Endothelial cell of umbilical vein (primary cell): Measurements from ENCODE around the gene SNCAIP. TPM values are rescaled to one million over a fixed set of nuclear protein-coding genes. Genes with fewer than 3 reads are reported as not detected.

Source experiments
- BruUV-seq: library from RNA; stranded (reverse); fragments of 400-500 nt; replicated peaks from 2 replicates; lab custom pipeline; 2021; lab: Mats Ljungman, UMichigan
- CTCF ChIA-PET: fragments of 300-600, 350-600 bp; sonication (Branson Sonifier 250); formaldehyde crosslinking; loops from one replicate; lab custom pipeline; 2021; ENCODE audit warnings: antibody characterized with exemption, inconsistent platforms; lab: Charles Lee
- POLR2A ChIA-PET: fragments of 300-600, 350-600 bp; sonication (Branson Sonifier 250); formaldehyde crosslinking; loops from one replicate; lab custom pipeline; 2021; ENCODE audit warnings: antibody characterized with exemption, inconsistent platforms; lab: Charles Lee
- DNase-seq: peaks from one replicate; pipeline ENCODE4 v3.0.0-alpha.2; 2011; ENCODE audit warnings: low read depth, low spot score
- FAIRE-seq: peaks from 2 replicates; lab custom pipeline; 2011; peaks lifted over from hg19 to GRCh38; lab: Jason Lieb, UNC
- H2AFZ ChIP-seq: 2 replicates; pipeline ENCODE4 v1.6.0; 2012; ENCODE audit warnings: low read depth, low read length, control low read depth, inconsistent platforms
- H3K27ac ChIP-seq: 2 replicates; pipeline ENCODE4 v1.5.1; 2011; ENCODE audit warnings: low read depth, mild to moderate bottlenecking, control low read depth, low read length, moderate library complexity; ENCODE audit not compliant: insufficient read depth
- H3K27me3 ChIP-seq, 2 experiments: 2 replicates each; pipeline versions ENCODE4 v1.6.0 to v1.6.1; 2011; ENCODE audit warnings: low read length in 2 of 2, mixed read lengths in 1 of 2; ENCODE audit not compliant: control insufficient read depth in 2 of 2, insufficient read depth in 2 of 2
- H3K36me3 ChIP-seq, 2 experiments: 2 replicates in 1 of 2; 3 replicates in 1 of 2; pipeline ENCODE4 v1.5.1; 2011; ENCODE audit warnings: low read length in 2 of 2, mild to moderate bottlenecking in 1 of 2, moderate library complexity in 1 of 2; ENCODE audit not compliant: control insufficient read depth in 2 of 2, insufficient read depth in 2 of 2; ENCODE audit errors: extremely low read depth in 1 of 2
- H3K4me1 ChIP-seq: 3 replicates; pipeline ENCODE4 v1.5.1; 2011; ENCODE audit warnings: mild to moderate bottlenecking, low read length; ENCODE audit not compliant: control insufficient read depth, insufficient read depth; ENCODE audit errors: extremely low read depth
- H3K4me2 ChIP-seq: 2 replicates; pipeline ENCODE4 v1.6.1; 2011; ENCODE audit warnings: low read length, control low read depth, mixed read lengths; ENCODE audit not compliant: insufficient read depth
- H3K4me3 ChIP-seq, 3 experiments: fragments of 200-600 bp in 1 of 3; sonication (generic), shearing (Covaris generic) in 1 of 3; replicated peaks in 1 of 3; 2 replicates each; pipeline ENCODE4 v1.5.1; 2011 to 2016; ENCODE audit warnings: control low read depth in 3 of 3, low read length in 3 of 3, mild to moderate bottlenecking in 2 of 3, inconsistent platforms in 1 of 3, low read depth in 1 of 3, moderate library complexity in 1 of 3; ENCODE audit not compliant: insufficient read depth in 1 of 3
- H3K79me2 ChIP-seq: 2 replicates; pipeline ENCODE4 v1.6.0; 2012; ENCODE audit warnings: low read length, inconsistent platforms; ENCODE audit not compliant: control insufficient read depth, insufficient read depth
- H3K9ac ChIP-seq: replicated peaks from 2 replicates; pipeline ENCODE3; 2011; ENCODE audit warnings: low read length, control low read depth; ENCODE audit not compliant: insufficient read depth; ENCODE audit errors: extremely low read depth
- H3K9me1 ChIP-seq: replicated peaks from 3 replicates; pipeline ENCODE4 v1.6.0; 2011; ENCODE audit warnings: mild to moderate bottlenecking, low read length; ENCODE audit not compliant: control insufficient read depth, insufficient read depth; ENCODE audit errors: extremely low read depth
- H3K9me3 ChIP-seq: replicated peaks from 2 replicates; pipeline ENCODE4 v1.5.1; 2012; ENCODE audit warnings: low read length, inconsistent platforms; ENCODE audit not compliant: control insufficient read depth, insufficient read depth
- H4K20me1 ChIP-seq: replicated peaks from 2 replicates; pipeline ENCODE3; 2011; ENCODE audit warnings: mild to moderate bottlenecking, low read length; ENCODE audit not compliant: control insufficient read depth, insufficient read depth; ENCODE audit errors: extremely low read depth
- CTCF ChIP-seq, 2 donors: IDR thresholded peaks; 1 replicate in 1 of 2; 2 replicates in 1 of 2; pipeline ENCODE4 v1.5.1; 2011; ENCODE audit warnings: low read length in 2 of 2, mild to moderate bottlenecking in 2 of 2, moderate library complexity in 2 of 2, control low read depth in 1 of 2, inconsistent platforms in 1 of 2, low read depth in 1 of 2; ENCODE audit not compliant: insufficient read depth in 1 of 2; ENCODE audit errors: extremely low read depth in 1 of 2
- EZH2 ChIP-seq: IDR thresholded peaks from 2 replicates; pipeline ENCODE4 v1.6.1; 2012; ENCODE audit warnings: borderline replicate concordance, low read depth, mild to moderate bottlenecking, moderate library complexity, low read length, inconsistent platforms; ENCODE audit not compliant: severe bottlenecking
- FOS ChIP-seq: IDR thresholded peaks from 2 replicates; pipeline ENCODE4 v1.6.1; 2011; ENCODE audit warnings: mild to moderate bottlenecking, low read length, moderate library complexity, borderline replicate concordance; ENCODE audit not compliant: insufficient read depth
- JUN ChIP-seq: IDR thresholded peaks from 2 replicates; pipeline ENCODE4 v1.6.1; 2011; ENCODE audit warnings: borderline replicate concordance, low read depth; ENCODE audit not compliant: insufficient read length, insufficient read depth
- MYC ChIP-seq: IDR thresholded peaks from one replicate; pipeline ENCODE4 v1.6.1; 2011; ENCODE audit warnings: mild to moderate bottlenecking, low read depth, low read length
- POLR2A ChIP-seq: IDR thresholded peaks from 2 replicates; pipeline ENCODE4 v1.6.1; 2012; ENCODE audit warnings: low read depth, mild to moderate bottlenecking, control low read depth, low read length
- POLR2AphosphoS5 ChIP-seq: IDR thresholded peaks from 2 replicates; pipeline ENCODE4 v1.6.1; 2012; ENCODE audit warnings: low read depth, mild to moderate bottlenecking, control low read depth, low read length, moderate library complexity; ENCODE audit not compliant: insufficient read depth
- dilution Hi-C: fragments of 300-500 bp; cut with MboI; formaldehyde crosslinking; loops from one replicate; pipeline ENCODE4 v1.15.0; 2019; ENCODE audit warnings: low sequenced_read_pairs; ENCODE audit not compliant: extremely low pct_ligation_motif_present
- intact Hi-C: fragments of 100-400 bp; cut with micrococcal nuclease; formaldehyde crosslinking; loops from one replicate; pipeline ENCODE4 v1.10.0; 2022
- polyA plus RNA-seq, 4 experiments: library from polyadenylated mRNA; depleted of rRNA in 3 of 4; stranded (reverse) in 3 of 4; unstranded in 1 of 4; fragments of >200 nt; gene quantifications; 2 replicates each; pipeline versions ENCODE4 v1.2.1 to v1.2.3, GENCODE V29; 2011 to 2012; ENCODE audit warnings: missing spikeins in 1 of 4
- total RNA-seq: library from RNA; stranded (reverse); gene quantifications from 2 replicates; pipeline ENCODE4 v1.2.3, GENCODE V29; 2021
- TF ChIP-seq, protein P1 (sequence below): IDR thresholded peaks from 2 replicates; pipeline ENCODE4 v1.6.1; 2011; ENCODE audit not compliant: insufficient read depth, insufficient read length

Gene SNCAIP
- total and polyA plus RNA-seq, 2 donors (not counting 3 experiments of a cell fraction or from before 2014, with no cell fraction given), result 13.1 to 42.0 TPM

GRCh38 chr5:122310889-122311288 is 1.1 kb upstream of the SNCAIP start:
- no peak overlapping the region for H3K4me2 ChIP-seq

DNA sequence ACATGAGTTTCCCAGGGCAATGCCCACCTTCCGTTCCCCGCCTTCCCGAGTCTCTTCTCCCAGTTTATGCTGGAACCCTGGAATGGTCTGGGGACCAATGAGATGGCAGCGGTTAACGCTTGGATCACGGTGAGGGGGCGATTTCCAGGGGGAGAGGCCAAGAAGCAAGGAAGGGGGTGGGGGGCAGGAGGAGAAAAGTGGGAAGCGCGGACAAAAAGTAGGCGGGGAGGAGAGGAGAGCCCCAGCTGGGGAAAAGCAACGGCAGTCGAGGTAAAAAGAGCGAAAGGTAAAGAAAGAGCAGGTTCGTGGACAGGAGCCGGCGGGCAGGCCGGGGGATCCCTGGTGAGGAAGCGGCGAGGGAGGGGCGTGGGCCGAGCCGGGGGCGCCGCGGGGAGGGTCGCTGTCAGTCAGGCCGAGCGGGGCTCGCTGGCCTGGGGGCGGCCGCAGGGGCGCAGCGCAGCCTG is 508 bp upstream of the SNCAIP start:
- intact Hi-C loops, result loop anchor here (5.0 to 10.0 kb wide), 2 partner anchors 344 to 723 kb away; partner anchors contain the start of gene PPIC

More at GRCh38 chr5:122310889-122311288, 1.1 kb upstream of the SNCAIP start:
- Histone ChIP-seq H3K9me3 (no peaks in the 10 kb centered on the region), H3K36me3 (no peaks in the 10 kb centered on the region), H2AFZ (peak overlapping the region; percentile 64), H3K4me1 (peaks cover 25% of the 10 kb centered on the region), H3K27me3 (no peaks in the 10 kb centered on the region), H3K4me3 (peak overlapping the region in 1 of 3 experiments; percentile 59), H3K79me2 (no peaks in the 10 kb centered on the region), H3K9ac (no peak overlapping the region), H3K9me1 (no peaks in the 10 kb centered on the region), H4K20me1 (no peaks in the 10 kb centered on the region), H3K27ac (no peak overlapping the region)
- no TSS peak for BruUV-seq
- FAIRE-seq (no peak), DNase-seq (peak; percentile 48)
- TF ChIP-seq FOS (no peak), MYC (no peak), EZH2 (no peak), POLR2A (no peak), POLR2AphosphoS5 (no peak), JUN (no peak)
- TF ChIP-seq, protein P1, sequence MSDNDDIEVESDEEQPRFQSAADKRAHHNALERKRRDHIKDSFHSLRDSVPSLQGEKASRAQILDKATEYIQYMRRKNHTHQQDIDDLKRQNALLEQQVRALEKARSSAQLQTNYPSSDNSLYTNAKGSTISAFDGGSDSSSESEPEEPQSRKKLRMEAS, result no peak
- ChIA-PET CTCF (interaction anchor here (0.6 kb wide), 1 partner anchor 10 kb away, joined by 3 read pairs; no protein-coding TSS in a partner anchor), POLR2A (interaction anchor here (0.6 kb wide), 1 partner anchor 1739 kb away, joined by 3 read pairs; no protein-coding TSS in a partner anchor)
- dilution Hi-C loops, result no loop called here
- intact Hi-C loops, result loop anchor here (5.0 to 10.0 kb wide), 2 partner anchors 344 to 724 kb away; partner anchors contain the start of gene PPIC

More for the DNA sequence above, 508 bp upstream of the SNCAIP start:
- DNase-seq (peak; percentile 47), FAIRE-seq (no peak)
- Histone ChIP-seq H3K27ac (no peak overlapping the region), H4K20me1 (no peaks in the 10 kb centered on the region), H3K27me3 (no peaks in the 10 kb centered on the region), H3K9ac (peak overlapping the region; percentile 14), H2AFZ (peak overlapping the region; percentile 64), H3K9me1 (no peaks in the 10 kb centered on the region), H3K36me3 (no peaks in the 10 kb centered on the region), H3K9me3 (no peaks in the 10 kb centered on the region), H3K4me3 (peak overlapping the region; percentile 38 to 59 (median 47)), H3K79me2 (no peaks in the 10 kb centered on the region), H3K4me1 (peaks cover 25% of the 10 kb centered on the region), H3K4me2 (peak overlapping the region; percentile 34)
- ChIA-PET CTCF (interaction anchor here (0.6 kb wide), 1 partner anchor 10 kb away, joined by 3 read pairs; no protein-coding TSS in a partner anchor), POLR2A (interaction anchor here (0.6 to 0.7 kb wide), 2 partner anchors 429 to 1740 kb away, joined by 3 to 4 read pairs; no protein-coding TSS in a partner anchor)
- BruUV-seq, result no TSS peak
- dilution Hi-C loops, result no loop called here
- TF ChIP-seq CTCF (IDR thresholded peaks at IDR 0.05; ENCODE audit: extremely low read depth in 1 of 2, insufficient read depth in 1 of 2, low read depth in 1 of 2, low read length in 2 of 2) (no peak), FOS (no peak)
